ENCODE data around the gene ANKRD6.
"Not testable (repeated sequence)": the region's sequence is repeated elsewhere in the genome, so short reads cannot be mapped to it uniquely, and the experiment has no call there.

ANKRD6 gene

DNA sequence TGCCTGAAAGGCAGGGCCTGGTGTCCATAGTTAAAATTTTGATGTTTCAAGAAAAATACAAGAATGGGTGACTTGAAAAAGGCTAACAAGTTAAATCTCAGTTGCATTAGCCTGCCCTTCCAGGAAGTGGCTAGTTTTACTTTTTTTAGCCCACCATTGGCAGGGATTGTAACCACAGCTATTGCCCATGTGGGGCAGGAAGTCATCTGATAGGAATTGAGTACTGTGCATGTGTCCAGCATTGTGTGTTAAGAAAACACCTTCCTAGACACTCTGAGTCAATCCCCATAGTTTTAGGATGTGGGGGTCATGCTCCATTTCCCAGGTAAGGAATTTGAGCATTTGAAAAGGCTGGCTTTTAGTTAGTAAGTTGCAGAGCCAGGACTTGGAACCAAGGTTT, 178.7 kb downstream of the ANKRD6 start:
- DNase-seq, result no peak

DNA sequence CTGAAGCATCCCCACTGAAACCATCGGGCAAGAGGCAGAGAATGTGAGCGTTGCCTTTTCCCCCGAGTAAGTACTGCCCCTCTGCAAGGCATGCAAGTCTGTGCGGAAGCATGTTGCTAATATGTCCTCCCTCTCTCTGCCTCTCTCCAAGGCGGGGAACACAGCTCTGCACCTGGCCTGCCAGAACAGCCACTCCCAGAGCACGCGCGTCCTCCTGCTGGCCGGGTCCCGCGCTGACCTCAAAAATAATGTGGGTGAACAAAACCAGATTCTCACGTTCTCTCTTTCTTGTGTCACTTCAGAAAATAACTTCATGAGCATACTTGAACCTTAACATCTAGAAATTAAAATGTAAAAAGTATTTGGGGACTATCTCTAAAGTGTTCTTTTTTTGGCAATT, 179.2 kb downstream of the ANKRD6 start:
- DNase-seq, result no peak

DNA sequence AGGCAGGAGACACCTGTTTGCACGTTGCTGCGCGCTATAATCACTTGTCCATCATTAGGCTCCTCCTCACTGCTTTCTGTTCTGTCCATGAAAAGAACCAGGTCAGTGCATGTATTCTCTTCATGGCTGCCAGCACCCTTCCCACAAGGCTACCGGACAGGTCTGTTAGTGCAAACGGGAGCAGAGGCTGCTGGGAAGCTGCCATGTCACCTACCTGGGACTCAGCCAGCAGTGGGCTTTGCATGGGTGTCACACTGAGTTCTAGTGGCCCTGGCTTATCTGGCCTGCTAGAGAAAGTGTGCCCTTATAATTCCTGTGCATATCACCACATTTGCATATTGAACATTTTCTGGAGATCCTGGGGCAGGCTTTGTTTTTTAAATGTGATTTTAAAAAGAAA, 180.8 kb downstream of the ANKRD6 start:
- no peak for DNase-seq

DNA sequence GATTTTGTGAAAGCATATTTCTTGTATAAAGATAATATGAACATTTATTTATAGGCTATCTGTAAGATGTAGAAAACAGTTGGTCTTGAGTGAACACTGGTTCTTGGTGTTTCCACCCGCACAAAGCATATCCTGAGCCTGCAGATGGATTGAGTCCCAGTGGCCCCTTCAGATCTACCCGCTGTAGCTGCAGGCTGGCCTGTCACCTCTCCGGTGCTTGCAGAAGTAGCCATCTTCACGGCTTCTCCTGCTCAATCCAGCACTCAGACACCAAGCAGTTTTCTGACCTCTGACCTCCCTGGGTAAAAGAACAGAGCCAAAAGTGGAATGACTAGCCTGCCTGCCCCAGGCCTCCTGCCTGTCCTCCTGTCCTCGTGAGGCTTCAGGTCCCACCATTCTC, 182.9 kb downstream of the ANKRD6 start:
- DNase-seq, result no peak

DNA sequence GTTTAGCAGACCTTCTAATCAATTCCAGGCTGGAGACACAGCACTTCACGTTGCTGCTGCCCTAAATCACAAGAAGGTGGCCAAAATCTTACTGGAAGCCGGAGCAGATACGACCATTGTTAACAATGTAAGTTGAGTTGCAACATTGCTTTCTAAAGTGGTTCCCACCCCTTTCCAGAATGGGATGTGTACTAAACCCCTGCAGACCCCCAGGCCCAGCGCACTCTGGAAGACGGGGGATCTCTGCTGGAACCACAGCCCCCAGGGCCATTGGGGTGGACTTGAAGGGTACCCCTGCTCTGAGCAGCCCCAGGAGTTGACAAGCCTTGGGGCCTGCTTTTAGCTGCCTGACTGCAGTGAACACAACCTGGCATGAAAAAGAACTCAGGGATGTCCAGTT, 183.6 kb downstream of the ANKRD6 start:
- no peak for DNase-seq

DNA sequence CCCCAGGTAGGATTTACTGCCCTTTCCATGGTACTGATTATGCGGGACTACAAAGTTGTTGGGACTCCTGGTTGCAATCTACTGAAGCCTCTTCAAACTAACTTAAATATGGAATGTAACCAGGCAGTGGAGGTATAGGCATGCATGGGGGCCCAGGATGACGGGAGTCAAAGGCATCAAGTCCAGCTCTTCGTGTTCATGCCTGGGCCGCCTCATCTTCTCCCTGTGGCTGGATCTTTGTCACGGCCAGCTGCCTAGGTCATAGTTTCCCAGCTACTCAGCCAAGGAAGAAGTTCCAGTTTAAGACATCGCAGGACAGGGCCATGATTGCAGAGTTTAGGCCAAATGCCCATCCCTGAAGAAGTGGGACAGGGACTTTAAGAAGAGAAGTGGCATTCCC, 185.1 kb downstream of the ANKRD6 start:
- no peak for DNase-seq

DNA sequence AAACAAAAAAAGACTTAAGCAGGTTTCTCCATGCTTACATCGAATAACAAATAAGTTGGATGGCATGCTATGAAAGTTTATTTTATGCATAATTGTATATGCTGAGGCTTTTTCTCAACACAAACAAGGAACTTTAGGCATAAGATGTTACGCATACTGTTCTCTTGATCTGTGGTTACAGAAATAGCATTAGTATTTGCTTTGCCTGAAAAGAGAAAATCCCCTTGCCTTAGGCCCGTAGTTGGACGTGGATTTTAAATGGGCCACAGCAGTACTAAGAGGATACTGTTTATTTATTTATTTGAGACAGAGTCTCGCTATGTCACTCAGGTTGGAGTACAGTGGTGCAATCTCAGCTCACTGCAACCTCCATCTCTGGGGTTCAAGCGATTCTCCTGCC, 186.6 kb downstream of the ANKRD6 start:
- DNase-seq, result no peak

DNA sequence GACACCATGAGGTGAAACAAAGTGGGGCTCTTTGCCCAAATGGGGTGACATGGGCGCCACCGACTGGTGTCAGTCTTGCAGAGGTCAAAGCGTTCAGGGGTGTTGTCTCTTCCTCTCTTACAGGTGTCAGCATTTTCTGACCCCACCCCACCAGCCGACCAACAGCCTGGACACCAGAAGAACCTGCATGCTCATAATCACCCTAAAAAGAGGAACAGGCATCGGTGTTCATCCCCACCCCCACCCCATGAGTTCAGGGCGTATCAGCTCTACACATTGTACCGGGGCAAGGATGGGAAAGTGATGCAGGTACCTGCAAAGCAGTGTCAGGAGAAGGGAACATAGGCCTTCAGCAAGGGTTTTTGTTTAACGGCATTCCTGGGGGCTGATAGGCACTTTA, 190.8 kb downstream of the ANKRD6 start:
- no peak for DNase-seq

DNA sequence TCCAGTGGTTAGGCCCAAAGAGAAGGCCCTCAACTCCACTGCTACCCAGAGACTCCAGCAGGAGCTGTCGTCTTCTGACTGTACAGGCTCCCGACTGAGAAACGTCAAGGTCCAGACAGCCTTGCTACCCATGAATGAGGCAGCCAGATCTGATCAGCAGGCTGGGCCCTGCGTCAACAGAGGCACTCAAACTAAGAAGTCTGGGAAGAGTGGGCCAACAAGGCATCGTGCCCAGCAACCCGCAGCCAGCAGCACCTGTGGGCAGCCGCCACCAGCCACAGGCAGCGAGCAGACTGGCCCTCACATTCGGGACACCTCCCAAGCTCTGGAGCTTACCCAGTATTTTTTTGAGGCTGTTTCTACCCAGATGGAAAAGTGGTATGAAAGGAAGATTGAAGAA, 197.5 kb downstream of the ANKRD6 start:
- no peak for DNase-seq

DNA sequence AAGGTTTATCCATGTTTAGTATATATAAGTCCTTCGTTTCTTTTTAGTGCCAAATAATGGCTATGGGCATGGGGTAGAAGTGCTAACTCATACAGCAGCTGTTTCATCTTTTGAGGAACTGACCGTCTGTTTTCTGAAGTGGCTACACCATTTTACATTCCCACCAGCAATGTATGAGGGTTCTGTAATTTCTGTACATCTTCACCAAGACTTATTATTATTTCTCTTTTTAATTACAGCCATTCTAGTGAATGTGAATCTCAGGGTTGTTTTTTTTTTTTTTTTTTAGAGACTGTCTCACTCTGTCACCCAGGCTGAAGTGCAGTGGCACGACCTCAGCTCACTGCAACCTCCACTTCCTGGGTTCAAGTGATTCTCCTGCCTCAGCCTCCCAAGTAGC, 203.5 kb downstream of the ANKRD6 start:
- DNase-seq, result not testable (repeated sequence)

DNA sequence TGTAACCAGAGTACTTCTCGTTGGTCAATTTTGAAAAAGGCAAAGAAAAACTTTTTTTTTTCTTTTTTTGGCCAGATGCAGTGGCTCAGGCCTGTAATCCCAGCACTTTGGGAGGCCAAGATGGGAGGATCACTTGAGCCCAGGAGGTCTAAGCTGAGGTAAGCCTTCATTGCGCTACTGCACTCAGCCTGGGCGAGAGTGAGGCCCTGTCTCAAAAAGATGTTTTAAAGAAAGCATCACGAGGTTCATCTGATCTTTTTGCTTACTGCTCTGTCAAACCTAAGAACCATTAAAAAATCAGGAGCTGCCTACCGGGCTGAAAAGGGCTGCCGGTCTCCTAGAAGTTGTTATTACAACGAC, 205.0 kb downstream of the ANKRD6 start:
- DNase-seq, result no peak

DNA sequence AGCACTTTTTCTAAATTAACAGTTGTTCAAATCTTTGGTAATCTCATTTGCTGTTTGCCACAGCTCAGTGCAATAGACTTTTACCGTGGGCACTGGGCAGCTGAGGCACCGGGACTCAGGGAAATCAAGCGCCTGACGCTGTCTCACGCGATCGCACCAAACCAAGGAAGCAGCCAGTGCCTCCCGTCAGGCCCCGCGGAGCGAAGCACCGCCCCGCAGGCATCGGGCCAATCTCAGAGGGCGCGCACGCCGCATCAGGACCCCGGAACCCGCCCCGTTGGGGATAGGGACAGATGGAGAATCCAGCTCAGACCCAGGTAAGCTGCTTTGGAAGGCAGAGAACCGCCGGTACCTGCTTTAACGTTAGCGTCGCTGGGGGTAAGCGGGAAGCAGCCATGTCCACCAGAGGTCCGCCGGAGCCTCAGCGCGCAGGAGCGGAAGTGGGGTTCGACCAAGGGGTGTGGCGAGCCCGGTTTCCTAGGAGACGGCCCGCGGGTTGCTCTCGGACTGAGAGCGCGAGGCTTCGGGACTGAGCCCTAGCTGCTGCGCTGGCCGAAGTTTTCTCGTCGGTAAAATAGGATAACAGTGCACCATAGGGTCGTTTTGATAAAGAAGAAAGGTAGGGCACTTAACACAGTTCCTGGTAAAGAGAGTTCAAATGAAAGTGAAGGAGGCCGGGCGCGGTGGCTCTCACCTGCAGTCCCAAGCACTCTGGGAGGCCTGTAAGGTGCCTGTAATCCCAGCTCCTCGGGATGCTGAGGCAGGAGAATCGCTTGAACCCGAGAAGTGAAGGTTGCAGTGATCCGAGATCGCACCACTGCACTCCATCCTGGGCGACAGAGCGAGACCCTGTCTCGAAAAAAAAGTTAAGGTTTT, 205.6 kb downstream of the ANKRD6 start, which contains the start of gene LYRM2:
TSS of gene LYRM2 (minus strand) at position 428 of the 876 bp plus-strand sequence. CDS start at position 397, 31 bp downstream.
- DNase-seq, result peak; percentile 79

DNA sequence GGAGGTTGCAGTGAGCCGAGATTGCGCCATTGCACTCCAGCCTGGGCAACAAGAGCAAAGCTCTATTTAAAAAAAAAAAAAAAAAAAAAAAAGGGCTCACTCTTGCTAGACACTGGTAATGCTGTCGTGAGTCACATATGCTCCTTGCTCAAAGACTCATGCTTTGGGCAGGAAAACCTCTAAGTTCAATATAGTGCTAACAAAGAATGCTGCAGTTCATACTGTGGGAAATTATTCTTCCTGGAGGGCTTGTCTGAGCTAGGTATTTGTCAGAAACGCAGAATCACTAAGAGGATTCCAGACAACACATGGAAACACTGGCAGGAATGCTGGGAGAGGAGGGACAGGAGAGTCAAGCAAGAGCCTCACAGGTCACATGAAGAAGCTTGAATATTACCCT, 207.9 kb downstream of the ANKRD6 start:
- DNase-seq, result no peak

DNA sequence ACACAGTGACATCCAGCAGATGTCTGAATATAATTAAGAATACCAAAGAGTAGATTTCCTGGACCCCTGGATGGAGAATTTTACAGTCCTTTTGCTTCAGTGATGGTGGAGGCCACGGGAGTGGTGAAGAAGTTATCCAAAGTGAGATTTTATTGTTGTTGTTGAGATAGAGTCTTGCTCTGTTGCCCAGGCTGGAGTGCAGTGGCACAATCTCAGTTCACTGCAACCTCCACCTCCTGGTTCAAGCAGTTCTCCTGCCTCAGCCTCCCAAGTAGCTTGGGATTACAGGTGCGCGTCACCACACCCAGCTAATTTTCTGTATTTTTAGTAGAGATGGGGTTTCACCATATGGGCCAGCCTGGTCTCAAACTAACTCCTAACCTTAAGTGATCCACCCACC, 208.6 kb downstream of the ANKRD6 start:
- DNase-seq, result not testable (repeated sequence)

DNA sequence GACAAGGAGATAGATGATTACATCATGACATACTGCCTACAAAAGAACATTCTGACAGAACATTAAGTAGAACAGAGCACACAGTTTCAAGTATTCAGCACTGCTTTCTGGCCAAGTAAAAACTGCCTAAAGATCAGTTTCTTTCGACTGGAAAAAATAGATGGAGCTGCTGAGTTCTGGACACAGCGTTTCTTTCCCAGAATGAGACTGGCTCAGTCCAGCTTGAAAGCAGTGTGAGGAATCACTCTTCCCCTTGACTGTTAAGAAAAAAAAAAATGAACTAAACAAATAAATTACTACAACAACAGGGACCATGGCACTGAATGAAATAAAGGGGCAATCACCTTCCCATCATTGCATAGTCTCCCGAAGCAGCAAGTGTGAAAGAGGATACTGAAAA, 210.0 kb downstream of the ANKRD6 start:
- no peak for DNase-seq

DNA sequence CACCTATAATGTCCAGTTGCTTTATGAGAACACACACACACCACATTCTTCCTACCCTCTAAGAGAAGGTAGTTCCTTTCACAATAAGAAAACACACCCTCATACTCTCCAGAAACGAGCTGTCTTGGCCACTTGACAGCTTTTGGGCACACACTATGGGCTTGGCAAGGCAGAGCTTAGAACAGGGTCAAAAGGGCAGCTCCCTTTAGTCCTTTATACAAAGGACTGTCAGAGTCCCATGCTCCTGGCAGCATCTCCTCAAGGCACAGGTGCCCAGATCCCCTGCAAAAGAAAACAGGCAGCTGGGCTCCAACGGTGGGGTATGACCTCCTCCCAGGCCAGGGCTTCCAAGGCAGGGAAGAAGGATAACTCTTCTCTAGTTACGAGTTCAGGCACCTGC, 210.5 kb downstream of the ANKRD6 start:
- no peak for DNase-seq

DNA sequence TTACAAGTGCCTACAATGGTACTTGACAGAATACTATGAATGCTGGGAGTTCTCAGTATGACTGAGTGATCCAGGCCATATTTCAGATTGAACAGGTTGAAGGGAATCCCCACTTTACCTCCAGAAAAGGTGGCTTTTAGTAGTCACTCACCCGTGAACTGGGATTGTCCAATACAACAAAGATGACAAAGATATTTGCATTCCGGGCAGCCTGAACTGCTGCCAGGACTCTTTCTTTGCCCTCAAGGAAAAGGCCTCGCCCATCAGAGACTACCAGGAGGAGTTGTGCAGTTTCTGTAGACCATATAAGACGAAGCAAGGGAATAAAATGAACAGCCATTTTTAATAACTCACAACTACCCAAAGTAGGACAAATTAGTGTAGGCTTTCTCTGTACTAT, 211.9 kb downstream of the ANKRD6 start:
- no peak for DNase-seq

DNA sequence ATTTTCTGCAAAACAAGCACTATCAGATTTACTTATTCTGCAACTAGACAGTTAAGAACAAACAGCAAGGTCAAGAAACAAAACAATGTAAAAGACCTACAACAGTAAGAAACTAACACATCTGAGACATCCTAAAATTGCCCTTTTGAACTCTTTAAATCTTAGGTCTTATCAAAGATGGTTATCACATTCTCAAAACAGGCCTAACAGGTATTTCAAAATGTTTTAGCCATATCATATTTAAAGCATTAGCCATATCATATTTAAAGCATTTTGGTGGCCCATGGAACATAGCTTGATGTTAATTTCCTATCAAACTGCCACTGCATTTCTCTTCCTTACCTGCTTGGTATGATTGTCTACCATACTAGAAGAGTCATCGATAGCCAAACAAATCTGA, 216.7 kb downstream of the ANKRD6 start:
- DNase-seq, result no peak

DNA sequence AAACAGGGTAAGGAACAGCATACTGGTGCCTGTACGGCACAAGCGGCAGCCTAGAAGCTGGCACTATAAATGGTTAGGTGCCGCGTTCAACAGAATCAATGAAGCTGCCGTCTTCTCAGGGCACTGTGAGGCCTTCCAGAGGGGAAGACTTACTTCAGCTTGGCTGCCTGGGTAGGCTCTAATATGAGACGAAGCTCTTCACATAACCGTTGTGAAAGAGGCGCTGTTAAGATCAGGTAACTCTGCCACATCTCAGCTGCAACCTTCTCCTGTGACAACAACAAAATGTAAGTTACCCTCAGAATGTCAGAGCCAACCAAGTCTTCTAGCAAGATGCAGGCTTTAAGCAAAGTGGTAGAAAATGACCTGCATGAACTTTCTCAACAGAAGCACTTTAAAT, 217.6 kb downstream of the ANKRD6 start:
- no peak for DNase-seq

DNA sequence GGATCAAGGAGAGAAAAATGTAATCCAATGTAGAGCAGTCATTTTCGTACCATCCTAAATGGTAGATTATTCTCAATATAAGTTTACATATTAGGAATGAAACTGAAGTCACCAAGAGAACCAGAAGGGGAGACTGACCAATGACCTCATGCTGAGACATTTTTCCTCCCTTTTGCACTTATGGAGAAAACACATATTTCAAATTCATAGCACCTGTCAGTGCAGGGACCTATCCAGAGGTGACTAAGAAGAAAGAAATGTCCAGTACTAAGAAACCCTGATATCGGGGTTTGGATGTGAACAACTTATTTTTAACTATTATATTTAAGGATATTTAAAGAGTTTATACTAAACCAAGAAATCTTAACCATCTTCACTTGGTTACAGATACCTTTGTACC, 222.2 kb downstream of the ANKRD6 start:
- DNase-seq, result no peak

DNA sequence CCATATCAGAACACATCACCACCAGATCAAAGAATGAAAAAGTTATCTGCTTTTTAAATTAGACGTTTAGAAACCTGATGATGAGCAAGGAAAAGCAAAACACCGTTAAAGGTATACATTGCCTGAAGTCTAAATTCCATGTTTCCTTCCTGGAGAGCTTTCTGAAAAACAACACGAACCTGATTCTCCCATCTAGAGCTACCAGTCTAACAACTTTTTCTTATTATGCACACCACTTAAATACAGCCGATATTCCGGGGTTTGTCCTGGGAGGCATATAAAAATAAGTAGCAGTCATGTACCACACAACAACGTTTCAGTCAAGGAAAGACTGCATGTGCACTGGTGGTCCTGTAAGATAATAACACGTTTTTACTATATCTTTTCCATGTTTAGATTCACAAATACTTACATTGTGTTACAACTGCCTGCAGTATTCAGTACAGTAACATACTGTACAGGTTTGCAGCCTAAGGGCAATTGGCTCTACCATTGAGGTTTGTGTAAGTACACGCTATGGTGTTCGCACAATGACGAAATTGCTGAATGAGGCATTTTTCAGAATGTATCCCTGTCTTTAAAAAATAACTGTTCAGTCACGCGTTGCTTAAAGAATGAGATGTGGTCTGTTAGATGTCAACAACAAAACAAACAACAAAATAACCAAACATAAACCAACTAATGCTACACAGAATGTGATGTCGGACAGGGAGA, 224.7 kb downstream of the ANKRD6 start:
- DNase-seq, result no peak

DNA sequence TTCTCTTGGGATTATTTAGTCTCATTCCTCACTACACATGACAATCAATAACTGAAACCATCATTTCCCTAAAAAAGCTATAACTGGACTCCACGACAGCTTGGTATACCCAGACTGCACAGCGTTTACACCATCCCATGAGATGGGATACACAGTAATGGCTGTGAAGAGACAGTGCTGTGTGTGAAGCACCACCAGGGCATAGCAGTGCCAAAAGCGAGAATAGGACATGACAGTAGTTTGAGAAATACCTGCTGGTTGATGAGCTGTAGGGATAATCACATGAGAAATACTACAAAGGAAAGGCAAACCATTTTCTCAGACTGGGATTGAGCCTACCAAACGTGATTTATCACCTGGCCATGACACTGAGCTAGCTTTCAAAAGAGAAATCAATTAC, 228.0 kb downstream of the ANKRD6 start:
- no peak for DNase-seq

DNA sequence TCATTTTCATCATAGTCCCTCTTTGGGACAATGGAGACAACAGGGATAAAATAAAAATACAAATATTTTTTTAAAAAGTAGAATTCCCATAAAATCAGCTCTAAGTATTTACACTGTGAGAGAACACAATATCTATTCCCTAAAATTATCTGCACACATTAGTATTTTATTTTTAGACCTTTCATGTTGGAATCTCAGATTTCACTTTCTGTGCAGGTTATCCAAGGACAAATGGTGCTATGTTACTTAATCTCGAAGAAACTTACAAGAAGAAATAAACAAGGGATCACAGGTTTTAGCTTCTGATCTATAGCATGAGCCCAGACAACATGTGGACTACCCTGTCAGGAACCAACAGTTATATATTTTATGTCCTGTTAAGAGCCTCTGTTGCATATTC, 228.6 kb downstream of the ANKRD6 start:
- no peak for DNase-seq

DNA sequence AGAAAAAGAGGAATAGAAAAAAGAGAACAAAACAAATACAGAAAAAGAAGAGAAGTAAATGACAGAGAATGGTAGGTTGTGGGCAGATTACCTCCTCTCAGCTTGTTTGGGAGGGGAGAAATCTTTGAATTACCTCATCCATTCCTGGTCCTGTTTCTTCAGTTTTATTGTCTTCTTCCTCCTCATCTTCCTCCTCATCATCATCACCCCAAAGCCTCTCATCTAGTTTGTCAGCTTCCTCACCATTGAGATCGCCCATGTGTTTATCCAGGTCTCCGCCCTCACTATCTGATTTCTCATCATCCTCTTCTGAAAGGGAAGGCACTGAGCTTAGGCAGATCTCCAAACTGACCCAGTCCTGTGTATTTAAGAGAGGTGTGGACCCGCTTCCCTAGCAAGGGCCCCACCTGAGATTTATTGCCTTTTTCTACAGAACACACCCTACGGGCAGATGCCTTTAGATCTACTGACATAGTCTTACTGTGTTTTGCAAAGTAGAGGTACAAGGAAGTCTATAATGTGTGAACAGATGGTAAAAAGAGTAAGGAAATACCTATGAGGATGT, 229.8 kb downstream of the ANKRD6 start:
- no peak for DNase-seq

Measured in NCI-H2081 treated with DMSO at 0.1 percent for 48 hours (cell line).